ENCODE results near the gene MGRN1.
"Not testable (repeated sequence)": the region's sequence is repeated elsewhere in the genome, so short reads cannot be mapped to it uniquely, and the experiment has no call there.

MGRN1 gene

DNA sequence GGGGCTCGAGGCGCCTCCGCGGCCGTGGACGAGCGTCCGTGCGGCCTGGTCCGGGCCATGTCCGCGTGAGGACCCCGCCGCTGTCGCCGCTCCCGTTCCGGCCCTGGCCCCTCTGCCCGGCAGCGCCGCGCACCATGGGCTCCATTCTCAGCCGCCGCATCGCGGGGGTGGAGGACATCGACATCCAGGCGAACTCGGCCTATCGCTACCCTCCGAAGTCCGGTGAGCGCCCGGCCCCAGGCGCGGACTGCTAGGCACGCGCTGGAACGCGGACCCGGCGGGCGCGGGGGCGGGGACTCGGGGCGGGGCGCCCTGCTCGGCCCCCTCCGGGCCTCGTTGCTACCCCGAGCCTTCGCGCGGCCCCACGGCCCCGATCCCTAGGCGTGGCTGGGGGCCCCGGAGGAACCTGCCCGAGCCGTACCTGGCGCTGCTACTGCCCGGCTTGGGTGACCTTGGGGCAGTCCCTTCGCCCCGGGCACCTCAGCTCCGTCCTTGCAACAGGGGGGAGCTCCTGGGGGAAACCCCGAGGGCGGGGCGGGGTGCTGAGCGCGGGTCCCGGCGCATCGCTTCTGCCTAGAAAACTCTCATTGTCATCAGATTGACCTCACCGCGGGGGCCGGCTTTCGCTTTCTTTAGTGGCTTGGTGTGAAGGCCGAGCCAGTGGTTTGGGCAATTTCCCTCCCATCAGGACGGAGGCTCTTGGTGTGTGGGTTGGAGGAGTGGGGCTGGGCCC, 367 bp downstream of the MGRN1 start:
- no peak for DNase-seq (ENCODE audit: low read depth)

DNA sequence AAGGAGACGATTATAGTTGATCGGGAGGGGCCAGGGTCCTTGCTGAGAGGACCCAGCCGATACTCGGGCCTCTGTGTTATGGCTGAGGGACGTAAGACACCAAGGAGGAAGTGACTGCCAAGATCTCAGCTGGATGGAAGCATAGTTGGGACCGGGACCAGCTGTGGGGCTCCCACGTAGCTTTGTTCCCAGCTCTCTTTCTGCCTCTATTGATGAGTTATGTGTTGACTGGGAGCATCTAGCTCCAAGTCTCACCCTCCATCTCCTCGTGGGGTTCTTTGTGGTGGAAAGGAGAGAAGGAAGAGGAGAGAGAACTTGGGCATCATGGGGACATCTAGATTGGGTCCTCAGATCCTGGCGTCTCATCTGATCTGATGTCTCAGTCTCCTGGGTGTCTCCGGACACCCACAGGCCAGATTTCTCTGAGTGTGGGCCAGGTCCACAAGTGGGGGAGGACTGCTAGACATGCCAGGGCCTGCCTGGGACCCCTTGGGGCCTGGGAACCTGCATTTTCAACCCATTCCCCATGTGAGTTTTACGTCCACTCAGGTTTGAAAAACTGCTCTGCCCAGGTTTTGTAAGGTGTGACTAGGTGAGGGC, 1.0 kb downstream of the MGRN1 start:
- DNase-seq (ENCODE audit: low read depth): no peak

DNA sequence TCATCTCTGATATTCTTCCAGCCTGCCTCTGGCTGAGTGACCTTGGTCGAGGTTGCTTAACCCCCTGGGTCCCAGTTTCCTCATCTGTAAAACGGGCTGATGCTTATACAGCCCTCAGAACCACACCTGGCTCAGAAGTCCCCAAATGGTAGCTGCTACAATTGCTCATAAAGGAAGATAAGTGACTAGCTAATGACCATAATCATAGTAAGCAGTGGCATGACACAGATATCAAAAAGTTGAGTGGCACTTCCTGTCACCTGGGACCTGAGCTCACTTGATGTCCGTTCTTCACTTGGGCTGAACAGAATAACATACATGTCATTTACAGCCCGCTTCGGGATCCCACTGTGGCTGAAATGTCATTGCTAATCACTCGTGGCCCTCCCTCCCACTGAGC, 1.8 kb downstream of the MGRN1 start:
- DNase-seq (ENCODE audit: low read depth): no peak

DNA sequence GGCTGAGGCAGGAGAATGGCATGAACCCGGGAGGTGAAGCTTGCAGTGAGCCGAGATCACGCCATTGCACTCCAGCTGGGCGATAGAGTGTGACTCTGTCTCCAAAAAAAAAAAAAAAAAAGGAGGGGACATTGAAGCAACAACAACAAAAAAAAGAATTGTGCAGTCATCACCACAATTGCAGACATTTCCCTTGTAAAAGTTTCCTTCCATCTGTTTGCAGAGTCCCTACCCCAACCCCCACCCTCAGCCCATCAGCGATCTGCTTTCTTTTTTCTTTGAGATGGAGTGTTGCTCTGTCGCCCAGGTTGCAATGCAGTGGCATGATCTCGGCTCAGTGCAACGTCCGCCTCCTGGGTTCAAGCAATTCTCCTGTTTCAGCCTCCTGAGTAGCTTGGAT, 3.7 kb downstream of the MGRN1 start:
- DNase-seq (ENCODE audit: low read depth): no peak

DNA sequence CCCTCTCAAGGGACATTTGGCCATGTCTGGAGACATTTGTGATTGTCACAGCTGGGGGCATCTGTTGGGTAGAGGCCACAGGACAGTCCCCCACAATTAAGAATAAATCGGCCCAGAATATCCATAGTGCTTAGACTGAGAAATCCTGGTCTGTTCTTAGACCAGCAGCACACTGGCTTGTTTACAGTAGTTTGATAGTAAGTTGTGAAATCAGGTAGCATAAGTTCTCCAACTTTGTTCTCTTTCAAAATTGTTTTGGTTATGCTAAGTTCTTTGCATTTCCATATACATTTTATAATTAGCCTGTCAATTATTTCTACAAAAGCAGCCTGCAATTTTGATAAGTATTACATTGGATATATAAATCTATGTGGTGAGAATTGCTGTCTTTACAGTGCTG, 6.8 kb downstream of the MGRN1 start:
- DNase-seq (ENCODE audit: low read depth): no peak

DNA sequence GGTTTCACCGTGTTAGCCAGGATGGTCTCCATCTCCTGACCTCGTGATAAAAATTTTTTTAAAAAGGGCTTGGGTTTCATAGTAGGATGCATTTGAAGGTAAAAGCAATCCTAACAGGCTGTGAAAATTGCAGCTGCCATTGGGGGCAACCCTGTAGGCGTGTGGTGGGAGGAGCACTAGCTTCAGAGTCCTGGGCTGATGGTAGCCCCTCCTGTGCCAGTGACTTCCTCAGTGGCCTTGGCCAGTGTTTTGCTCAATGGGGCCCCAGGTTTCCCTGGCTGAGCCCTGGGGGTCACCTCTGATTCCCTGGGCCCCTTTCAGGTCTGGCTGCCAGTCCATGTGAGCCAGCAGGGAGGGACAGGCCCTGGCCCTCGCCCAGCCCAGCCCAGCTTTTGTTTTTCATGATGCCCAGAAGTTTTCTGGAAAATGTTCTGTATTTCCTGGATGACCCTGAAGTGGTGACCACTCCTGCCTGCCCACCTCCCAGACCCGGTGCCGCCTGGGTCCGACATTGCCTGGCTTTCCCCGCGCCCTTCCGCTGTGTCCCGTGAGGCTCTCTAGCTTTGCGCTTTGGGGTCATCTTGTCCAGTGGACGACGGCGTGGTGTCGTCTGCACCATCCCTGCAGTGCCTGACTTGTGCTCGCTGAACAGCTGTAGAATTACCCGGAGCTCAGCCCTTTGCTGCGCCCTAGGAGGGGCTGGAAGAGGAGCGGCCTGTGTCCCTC, 9.4 kb downstream of the MGRN1 start:
- DNase-seq (ENCODE audit: low read depth): no peak

DNA sequence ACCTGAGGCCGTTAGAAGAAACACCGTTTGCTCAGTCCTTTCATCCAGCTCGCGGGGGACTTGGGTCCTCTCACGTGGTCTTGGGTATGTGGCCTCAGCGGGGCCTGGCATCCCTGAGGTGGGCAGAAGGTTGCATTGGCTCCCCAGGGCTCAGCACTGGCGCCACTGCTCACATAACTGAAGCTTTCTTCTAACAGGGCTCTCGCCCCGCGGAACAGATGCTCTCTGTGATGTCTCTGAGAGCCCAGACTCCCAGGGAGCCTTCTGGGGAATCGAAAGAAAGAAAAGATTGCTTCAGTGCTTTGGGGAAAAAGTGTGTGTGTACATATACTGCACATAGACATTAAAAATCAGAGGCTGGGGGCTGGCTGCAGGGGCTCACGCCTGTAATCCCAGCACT, 10.1 kb downstream of the MGRN1 start:
- no peak for DNase-seq (ENCODE audit: low read depth)

DNA sequence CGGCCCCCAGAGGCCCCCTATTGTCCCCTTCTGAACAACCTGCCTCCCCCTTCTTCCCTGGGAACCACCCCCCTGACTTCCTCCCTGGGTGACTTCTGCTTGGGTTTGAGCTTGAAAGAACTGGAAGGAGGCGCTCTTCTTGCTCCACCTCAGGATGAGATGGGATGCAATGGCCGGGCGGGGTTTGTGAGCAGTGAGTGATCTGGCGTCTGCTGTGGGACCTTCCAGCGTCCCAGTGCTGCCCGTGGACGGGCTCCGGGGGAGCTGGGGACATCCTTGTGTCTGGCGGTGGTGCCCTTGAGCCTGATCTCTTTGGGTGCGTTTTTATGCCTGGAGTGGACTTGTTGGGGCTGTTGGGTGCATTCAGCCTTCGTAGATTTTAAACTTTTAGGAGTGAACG, 11.6 kb downstream of the MGRN1 start:
- DNase-seq (ENCODE audit: low read depth): no peak

DNA sequence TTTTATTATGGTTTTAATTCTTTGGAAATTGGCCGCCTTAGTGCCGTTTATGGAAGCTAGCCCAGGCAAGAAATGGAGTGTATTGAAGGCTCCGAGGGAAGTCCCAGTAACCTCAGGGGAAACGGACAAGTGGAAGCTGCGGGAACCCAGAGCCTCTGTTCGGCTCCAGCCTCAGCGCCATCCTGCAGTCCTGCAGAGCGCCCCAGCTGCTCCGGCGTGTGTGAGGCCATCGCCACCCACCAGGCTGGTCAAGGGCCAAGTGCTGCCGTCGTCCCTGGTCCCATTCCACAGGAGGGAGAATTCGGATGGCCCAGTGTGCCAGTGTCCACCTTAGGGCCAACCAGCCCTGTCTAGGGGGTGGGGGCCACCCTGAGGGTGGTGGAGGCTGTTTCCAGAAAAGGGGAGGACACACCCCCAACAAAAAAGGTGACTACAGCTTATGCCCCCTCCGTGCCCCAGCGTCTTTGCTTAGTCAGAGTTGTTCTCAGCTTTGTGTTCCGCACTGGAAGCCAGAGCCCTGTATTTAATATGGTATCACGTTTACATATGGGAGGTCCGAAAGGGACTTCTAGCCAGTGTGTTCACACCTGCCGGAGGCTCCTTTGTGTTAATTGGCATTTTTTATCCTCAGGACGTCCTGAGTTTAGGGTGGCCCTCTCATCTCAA, 13.0 kb downstream of the MGRN1 start:
- DNase-seq (ENCODE audit: low read depth): no peak

DNA sequence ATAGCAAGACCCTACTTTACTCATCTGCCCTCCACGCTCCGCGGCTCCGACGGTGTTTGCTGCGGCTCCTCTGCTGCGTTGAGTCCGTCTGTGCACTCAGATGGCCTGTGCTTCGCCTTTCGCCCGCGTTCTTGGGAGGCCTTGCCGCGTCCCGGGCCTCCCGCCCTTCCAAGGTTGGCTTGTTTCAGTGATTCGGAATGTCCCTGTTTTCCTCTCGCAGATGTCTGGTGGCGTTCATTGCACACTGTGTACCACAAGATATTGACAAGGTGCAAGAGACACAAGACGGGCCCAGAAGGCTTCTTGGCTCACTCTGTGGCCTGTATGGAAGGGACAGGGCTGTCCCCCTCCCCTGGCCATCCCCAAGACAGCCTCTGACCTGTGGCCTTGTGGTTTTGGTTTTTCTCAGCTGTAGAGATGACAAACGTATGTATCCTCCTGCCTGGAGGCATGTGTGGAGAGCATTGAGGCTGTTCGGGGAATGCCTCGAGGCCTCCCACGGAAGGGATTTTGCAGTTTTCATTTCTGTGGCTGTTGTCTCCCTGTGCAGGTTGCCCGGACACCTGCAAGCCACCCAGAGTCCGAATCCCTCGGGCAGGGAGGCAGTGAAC, 15.4 kb downstream of the MGRN1 start:
- DNase-seq (ENCODE audit: low read depth): no peak

DNA sequence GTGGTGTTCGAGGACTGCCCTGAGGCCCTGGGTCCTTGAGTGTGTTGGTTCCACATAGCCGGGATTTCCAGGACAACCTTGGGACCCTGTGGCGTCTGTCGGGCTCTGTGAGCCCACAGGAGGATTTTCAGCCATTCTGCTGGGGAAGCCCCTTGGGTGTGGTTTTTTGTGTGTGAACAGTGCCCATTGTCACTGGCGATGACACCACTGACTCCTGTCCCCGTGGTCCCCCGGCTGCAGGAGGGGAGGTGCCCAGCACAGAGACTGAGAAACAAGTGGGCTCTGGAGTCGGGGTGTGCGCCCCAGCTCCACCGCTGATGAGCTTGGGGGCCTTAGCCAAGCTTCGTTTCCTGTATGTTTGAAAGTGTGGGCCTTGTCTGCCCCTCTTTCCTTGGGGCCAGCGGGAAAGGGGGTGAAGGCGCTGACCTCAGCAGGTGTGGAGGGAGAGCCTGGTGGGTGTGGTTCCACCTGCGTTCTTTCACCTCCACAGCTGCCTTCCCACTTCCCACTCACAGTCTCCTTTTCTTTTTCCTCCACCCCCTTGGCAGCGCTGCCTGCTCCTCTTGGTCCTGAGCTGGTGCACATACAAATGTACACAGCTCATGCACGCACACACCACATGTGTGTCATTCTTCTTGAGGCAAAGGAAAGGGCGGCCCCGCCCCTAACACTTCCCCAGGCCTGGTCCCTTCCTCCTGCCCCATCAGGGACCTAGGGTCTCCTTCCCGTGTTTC, 16.1 kb downstream of the MGRN1 start:
- no peak for DNase-seq (ENCODE audit: low read depth)

DNA sequence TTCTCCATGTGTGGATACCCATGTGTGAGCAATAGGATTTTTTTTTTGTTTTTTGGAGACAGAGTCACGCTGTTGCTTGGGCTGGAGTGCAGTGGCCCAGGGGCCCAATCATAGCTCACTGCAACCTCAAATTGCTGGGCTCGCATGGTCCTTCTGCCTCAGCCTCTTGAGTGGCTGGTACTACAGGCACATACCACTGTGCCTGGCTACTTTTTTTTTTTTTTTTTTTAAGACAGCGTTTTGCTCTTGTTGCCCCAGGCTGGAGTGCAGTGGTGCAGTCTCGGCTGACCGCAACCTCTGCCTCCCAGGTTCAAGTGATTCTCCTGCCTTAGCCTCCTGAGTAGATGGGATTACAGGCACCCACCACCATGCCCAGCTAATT, 16.7 kb downstream of the MGRN1 start:
- DNase-seq (ENCODE audit: low read depth): no peak

DNA sequence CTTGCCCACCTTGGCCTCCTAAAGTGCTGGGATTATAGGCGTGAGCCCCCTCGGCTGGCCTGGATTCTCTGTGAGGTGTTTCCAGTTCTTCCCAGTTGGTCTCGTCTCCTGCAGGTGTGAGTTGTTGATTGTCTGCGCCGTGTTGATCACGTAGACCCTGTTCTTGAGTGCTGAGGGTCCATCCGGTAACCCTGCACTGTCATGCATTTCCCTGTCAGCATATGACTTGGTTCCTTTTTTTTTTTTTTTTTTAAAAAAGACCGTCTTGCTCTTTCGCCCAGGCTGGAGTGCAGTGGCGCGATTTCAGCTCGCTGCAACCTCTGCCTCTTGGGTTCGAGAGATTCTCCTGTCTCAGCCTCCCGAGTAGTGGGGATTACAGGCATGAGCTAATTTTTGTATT, 17.3 kb downstream of the MGRN1 start:
- DNase-seq (ENCODE audit: low read depth): no peak

DNA sequence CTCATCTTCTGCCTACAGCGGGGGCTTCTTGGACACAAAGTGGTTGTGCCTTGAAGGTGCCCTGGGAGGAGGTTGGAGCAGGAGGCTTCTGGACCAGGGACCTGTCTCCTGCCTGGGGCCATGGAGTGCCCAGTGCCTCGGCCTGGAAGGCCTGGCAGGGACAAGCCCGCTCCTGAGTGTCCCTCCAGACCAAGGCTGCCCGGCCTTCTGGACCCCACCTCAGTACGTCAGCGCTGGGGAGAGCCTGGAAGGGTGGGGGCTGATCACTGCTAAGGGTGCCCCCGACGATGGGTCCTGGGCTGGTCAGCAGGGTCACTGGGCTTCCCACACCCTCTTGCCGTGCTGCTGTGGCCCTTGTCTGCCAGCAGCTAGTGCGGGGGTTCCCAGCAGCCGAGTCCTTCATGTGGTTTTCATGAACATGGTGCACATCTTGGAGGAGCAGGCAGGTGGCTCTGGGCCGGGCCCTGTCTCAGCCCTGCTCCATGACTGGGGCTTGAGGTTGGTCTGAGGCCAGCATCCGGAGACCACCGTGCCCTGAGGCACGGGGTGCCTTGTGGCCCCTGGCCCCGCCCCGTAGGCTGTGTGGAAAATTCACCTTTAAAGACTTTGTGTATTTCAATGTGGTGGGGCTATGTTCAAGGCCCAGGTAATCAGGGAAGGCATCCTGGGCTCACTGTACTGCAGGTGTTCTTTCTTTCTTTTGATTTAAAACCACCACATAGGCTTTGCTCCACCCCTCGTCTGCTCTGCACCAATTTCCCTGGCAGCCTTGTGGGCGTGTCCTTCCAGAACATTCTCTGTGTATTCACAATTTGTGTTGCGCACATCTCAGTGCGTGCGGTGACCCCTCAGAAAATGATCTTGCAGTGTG, 22.4 kb downstream of the MGRN1 start:
- no peak for DNase-seq (ENCODE audit: low read depth)

DNA sequence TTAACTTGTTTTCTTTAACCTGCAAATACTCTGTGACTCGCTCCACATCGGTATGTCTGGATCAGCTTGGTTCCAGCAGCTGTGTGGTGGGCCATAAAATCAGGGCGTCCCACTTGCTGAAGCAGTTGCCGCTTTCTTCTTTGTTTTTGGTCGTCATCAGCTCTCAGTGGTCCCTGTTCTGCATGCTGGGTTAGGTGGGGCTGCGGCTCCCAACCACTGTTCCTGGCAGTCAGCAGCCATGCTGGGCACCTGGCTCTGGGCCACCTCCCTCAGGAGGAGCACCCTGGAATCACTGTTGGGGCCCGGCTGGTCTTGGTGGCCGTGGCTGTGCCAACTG, 23.0 kb downstream of the MGRN1 start:
- DNase-seq (ENCODE audit: low read depth): no peak

DNA sequence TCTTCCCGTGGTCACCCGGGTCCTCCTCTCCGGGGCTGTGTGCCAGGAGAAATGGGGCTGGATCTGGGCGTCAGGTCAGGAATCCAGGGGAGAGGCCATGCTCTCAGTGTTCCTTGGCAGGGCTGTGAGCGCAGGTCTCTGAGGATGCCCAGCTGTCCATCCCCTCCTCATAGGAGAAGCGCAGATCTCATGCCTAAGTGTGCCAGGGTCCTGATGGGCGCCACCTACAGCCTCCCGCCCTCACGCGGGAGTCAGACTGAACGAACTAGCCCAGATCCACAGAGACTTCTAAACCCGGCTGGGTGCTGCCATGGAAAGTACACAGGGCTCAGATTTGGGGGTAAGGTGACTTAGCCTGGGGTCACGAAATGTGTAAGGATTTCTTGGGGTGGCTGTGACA, 24.3 kb downstream of the MGRN1 start:
- DNase-seq (ENCODE audit: low read depth): no peak

DNA sequence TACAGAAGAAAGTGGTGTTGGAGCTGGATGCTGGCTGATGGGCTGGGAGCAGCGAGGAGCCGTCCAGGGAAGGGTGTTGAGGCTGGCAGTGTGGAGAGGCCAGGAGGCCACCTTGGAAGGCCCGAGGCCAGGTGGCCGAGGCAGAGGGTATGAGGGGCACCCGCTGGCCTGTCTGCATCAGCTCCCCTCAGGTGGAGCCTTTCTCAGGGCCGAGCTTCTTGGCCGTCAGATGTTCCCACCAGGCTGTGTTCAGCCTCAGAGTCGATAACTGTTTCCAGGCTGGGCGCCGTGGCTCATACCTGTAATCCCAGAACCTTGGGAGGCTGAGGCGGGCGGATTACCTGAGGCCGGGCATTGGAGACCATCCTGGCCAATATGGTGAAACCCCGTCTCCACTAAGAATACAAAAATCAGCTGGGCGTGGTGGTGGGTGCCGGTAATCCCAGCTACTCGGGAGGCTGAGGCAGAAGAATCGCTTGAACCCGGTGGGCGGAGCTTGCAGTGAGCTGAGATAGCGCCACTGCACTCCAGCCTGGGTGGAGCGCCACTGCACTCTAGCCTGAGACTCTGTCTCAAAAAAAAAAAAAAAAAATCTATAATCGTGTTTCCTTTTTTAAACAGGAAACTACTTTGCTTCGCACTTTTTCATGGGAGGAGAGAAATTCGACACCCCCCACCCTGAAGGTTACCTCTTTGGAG, 25.3 kb downstream of the MGRN1 start:
- no peak for DNase-seq (ENCODE audit: low read depth)

DNA sequence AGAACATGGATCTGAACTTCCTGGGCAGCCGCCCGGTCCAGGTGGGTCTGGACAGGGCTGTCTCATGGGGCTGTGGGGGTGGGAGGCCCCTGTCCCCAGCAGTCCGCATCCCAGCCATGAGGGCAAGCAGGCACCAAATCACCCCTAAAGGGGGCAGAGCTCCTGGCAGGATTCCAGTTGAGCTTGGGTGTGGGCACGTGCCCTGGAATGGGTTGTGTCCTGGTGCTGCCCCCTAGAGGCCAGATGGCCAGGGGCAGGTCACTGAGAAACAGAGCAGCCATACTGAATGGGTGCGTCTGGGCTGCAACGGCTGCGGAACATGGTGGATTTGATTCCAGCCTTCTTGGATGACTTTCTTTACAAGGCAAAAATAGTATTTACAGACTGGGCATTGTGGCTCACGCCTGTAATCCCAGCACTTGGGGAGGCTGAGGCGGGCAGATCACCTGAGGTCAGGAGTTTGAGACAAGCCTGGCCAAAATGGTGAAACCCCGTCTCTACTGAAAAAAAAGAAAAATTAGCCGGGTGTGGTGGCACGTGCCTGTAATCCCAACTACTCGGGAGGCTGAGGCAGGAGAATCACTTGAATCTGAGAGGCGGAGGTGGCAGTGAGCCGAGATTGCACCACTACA, 25.9 kb downstream of the MGRN1 start:
- DNase-seq (ENCODE audit: low read depth): not testable (repeated sequence)

DNA sequence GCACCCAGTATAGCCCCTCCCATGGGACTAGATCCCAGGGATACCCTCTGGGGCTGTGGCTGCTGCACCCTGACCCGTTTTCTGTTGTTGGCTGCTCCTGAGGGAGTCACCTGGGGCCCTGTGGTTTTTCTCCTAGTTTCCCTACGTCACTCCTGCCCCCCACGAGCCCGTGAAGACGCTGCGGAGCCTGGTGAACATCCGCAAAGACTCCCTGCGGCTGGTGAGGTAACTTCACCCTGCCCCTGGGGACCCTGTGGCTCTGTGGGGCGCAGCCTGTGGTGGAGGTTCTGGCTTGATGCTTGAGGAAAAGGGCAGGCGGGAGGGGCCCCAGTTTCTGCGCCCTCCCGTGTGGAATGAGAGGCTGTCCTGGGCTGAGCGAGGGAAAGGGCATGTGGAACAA, 27.2 kb downstream of the MGRN1 start:
- no peak for DNase-seq (ENCODE audit: low read depth)

DNA sequence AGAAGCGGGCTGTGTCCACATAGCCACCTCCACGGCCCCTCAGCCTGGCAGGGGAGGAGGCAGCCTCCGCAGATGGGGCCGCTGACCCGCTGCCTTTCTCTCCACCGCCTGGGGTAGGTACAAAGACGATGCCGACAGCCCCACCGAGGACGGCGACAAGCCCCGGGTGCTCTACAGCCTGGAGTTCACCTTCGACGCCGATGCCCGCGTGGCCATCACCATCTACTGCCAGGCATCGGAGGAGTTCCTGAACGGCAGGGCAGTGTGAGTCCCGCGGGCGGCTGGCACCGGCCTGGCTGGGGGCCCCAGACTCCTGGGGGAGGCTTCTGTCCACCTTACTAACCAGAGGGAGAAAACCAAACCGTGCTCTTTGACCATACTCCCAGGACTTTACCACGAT, 27.9 kb downstream of the MGRN1 start:
- no peak for DNase-seq (ENCODE audit: low read depth)

Measured in GM04503 (cell line).